PC-9 (cell line): ENCODE measurements around the gene DIP2C.

Experiments used
- EZH2 ChIP-seq: fragments of 200-600 bp; sonication (generic); IDR thresholded peaks from 2 replicates; pipeline ENCODE4 v1.8.0; 2017; ENCODE audit warnings: antibody characterized with exemption, low read depth
- TF ChIP-seq, protein P1 (sequence below): fragments of 200-600 bp; sonication (generic); conservative IDR thresholded peaks from 2 replicates; pipeline ENCODE4 v1.6.1; 2017; ENCODE audit warnings: mixed run types, antibody characterized with exemption, mild to moderate bottlenecking, moderate library complexity

DNA sequence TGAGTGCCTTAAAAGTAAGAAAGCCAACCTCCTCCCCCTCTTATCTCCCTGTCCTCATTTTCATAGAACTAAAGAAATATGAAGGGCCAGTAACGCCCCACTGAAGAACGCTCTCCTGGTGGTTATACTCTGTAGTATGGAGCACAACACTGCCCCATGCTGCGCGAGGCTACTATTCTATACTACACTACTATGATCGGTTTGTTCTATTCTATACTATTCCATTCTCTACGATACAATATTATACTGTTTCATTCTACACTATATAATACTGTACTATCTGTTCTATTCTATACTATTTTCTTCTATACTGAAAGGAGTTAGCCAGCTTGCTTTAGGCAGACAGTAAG, 34.8 kb downstream of the DIP2C start:
- TF ChIP-seq EZH2 = no peak
- TF ChIP-seq, protein P1, sequence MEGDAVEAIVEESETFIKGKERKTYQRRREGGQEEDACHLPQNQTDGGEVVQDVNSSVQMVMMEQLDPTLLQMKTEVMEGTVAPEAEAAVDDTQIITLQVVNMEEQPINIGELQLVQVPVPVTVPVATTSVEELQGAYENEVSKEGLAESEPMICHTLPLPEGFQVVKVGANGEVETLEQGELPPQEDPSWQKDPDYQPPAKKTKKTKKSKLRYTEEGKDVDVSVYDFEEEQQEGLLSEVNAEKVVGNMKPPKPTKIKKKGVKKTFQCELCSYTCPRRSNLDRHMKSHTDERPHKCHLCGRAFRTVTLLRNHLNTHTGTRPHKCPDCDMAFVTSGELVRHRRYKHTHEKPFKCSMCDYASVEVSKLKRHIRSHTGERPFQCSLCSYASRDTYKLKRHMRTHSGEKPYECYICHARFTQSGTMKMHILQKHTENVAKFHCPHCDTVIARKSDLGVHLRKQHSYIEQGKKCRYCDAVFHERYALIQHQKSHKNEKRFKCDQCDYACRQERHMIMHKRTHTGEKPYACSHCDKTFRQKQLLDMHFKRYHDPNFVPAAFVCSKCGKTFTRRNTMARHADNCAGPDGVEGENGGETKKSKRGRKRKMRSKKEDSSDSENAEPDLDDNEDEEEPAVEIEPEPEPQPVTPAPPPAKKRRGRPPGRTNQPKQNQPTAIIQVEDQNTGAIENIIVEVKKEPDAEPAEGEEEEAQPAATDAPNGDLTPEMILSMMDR = no peak
